HepG2 (cell line): ENCODE results near the gene RHBDF2. TPM values are rescaled to one million over a fixed set of nuclear protein-coding genes. Genes with fewer than 3 reads are reported as not detected.
A peak's percentile ranks its signal among the peaks of the same experiment; 100 is the strongest.

Source experiments
- ATAC-seq: fragments of 200-7000 bp; cut with Tn5 transposase; 3 replicates; pipeline ENCODE4 v1.9.1; 2020; ENCODE audit warnings: mild to moderate bottlenecking, moderate library complexity
- BruUV-seq: library from RNA; stranded (reverse); fragments of 400-500 nt; replicated peaks from 2 replicates; lab custom pipeline; 2021; lab: Mats Ljungman, UMichigan
- CTCF ChIA-PET: fragments of 300-600 bp; formaldehyde crosslinking; extraction: SDS; loops from one replicate; lab custom pipeline; 2021; ENCODE audit warnings: low total read pairs, inconsistent platforms, low intra/inter-chr PET ratio; lab: Yijun Ruan, JAX
- POLR2A ChIA-PET: fragments of 350-600 bp; sonication (Branson Sonifier 250); formaldehyde crosslinking; loops from one replicate; lab custom pipeline; 2020; ENCODE audit warnings: antibody characterized with exemption, inconsistent platforms; lab: Yijun Ruan, JAX
- DNase-seq: peaks from one replicate; pipeline ENCODE4 v3.0.0-alpha.2; 2015; ENCODE audit warnings: low spot score
- FAIRE-seq: peaks from 3 replicates; lab custom pipeline; 2011; peaks lifted over from hg19 to GRCh38; lab: Jason Lieb, UNC
- H2AFZ ChIP-seq: one replicate; pipeline ENCODE4 v1.6.1; 2011; ENCODE audit warnings: low read length, inconsistent platforms
- H3K27ac ChIP-seq: fragments of 300-600 bp; 3 replicates; pipeline ENCODE4 v1.8.0; 2011; ENCODE audit warnings: mixed run types, mild to moderate bottlenecking, mixed read lengths, low read length, inconsistent platforms; ENCODE audit not compliant: insufficient read depth; ENCODE audit errors: extremely low read length
- H3K27me3 ChIP-seq, 2 experiments: fragments of 200-600 bp in 1 of 2; 2 replicates in 1 of 2; 3 replicates in 1 of 2; pipeline versions ENCODE4 v1.6.0 to v1.8.0; 2011; ENCODE audit warnings: low read length in 2 of 2, mild to moderate bottlenecking in 2 of 2, moderate library complexity in 2 of 2, inconsistent platforms in 1 of 2; ENCODE audit not compliant: insufficient read depth in 2 of 2, control insufficient read depth in 1 of 2
- H3K36me3 ChIP-seq, 2 experiments: fragments of 200-600 bp in 1 of 2; replicated peaks in 1 of 2; 2 replicates in 1 of 2; 3 replicates in 1 of 2; pipeline versions ENCODE4 v1.5.1 to v1.8.0; 2011; ENCODE audit warnings: low read length in 2 of 2, inconsistent platforms in 1 of 2; ENCODE audit not compliant: insufficient read depth in 2 of 2, control insufficient read depth in 1 of 2
- H3K4me1 ChIP-seq: 2 replicates; pipeline ENCODE4 v1.5.1; 2012; ENCODE audit warnings: low read length, inconsistent platforms; ENCODE audit not compliant: insufficient read depth
- H3K4me2 ChIP-seq: 2 replicates; pipeline ENCODE4 v1.6.0; 2011; ENCODE audit warnings: low read depth, low read length, inconsistent platforms
- H3K4me3 ChIP-seq, 3 experiments: fragments of 200-600 bp in 1 of 3; sonication (generic), shearing (Covaris generic) in 1 of 3; replicated peaks in 1 of 3; 2 replicates each; pipeline ENCODE4 v1.5.1; 2011 to 2016; ENCODE audit warnings: low read length in 3 of 3, inconsistent platforms in 2 of 3, low read depth in 2 of 3, mild to moderate bottlenecking in 2 of 3, control low read depth in 1 of 3, mixed read lengths in 1 of 3; ENCODE audit not compliant: insufficient read depth in 1 of 3
- H3K79me2 ChIP-seq: one replicate; pipeline ENCODE4 v1.6.1; 2011; ENCODE audit warnings: low read length, inconsistent platforms; ENCODE audit not compliant: insufficient read depth
- H3K9ac ChIP-seq: 2 replicates; pipeline ENCODE4 v1.6.0; 2011; ENCODE audit warnings: mild to moderate bottlenecking, low read depth, low read length, inconsistent platforms; ENCODE audit not compliant: insufficient read depth
- H3K9me3 ChIP-seq: 2 replicates; pipeline ENCODE4 v1.5.1; 2012; ENCODE audit warnings: mild to moderate bottlenecking, low read length
- H4K20me1 ChIP-seq: 2 replicates; pipeline ENCODE4 v1.6.0; 2011; ENCODE audit warnings: inconsistent platforms, mild to moderate bottlenecking, low read length, moderate library complexity; ENCODE audit not compliant: insufficient read depth
- AKAP8 ChIP-seq: sonication (generic); formaldehyde crosslinking; IDR thresholded peaks from 2 replicates; pipeline ENCODE4 v1.5.1; 2020; ENCODE audit warnings: mild to moderate bottlenecking, missing genetic modification reagents
- HIVEP1 ChIP-seq: sonication (generic); formaldehyde crosslinking; IDR thresholded peaks from 2 replicates; pipeline ENCODE4 v1.4.0; 2020; ENCODE audit warnings: mild to moderate bottlenecking, missing genetic modification reagents
- ZFP91 ChIP-seq: sonication (generic); formaldehyde crosslinking; IDR thresholded peaks from 2 replicates; pipeline ENCODE4 v1.9.0; 2022; ENCODE audit warnings: missing genetic modification reagents, mild to moderate bottlenecking, borderline replicate concordance
- ZNF234 ChIP-seq: sonication (generic); formaldehyde crosslinking; conservative IDR thresholded peaks from 2 replicates; pipeline ENCODE4 v1.5.1; 2020; ENCODE audit warnings: mild to moderate bottlenecking, missing genetic modification reagents
- ZNF496 ChIP-seq: sonication (generic); formaldehyde crosslinking; IDR thresholded peaks from 2 replicates; pipeline ENCODE4 v1.8.1; 2023; ENCODE audit warnings: mild to moderate bottlenecking, moderate library complexity, missing genetic modification reagents; ENCODE audit not compliant: insufficient replicate concordance
- ZNF572 ChIP-seq: sonication (generic); formaldehyde crosslinking; IDR thresholded peaks from 2 replicates; pipeline ENCODE4 v1.5.1; 2020; ENCODE audit warnings: mild to moderate bottlenecking, missing genetic modification reagents
- ZNF614 ChIP-seq: IDR thresholded peaks from 2 replicates; pipeline ENCODE4 v1.6.1; 2018; ENCODE audit warnings: missing biosample characterization, missing genetic modification reagents, inconsistent platforms, borderline replicate concordance
- ZNF646 ChIP-seq: sonication (generic); formaldehyde crosslinking; IDR thresholded peaks from 2 replicates; pipeline ENCODE4 v1.9.0; 2021; ENCODE audit warnings: mild to moderate bottlenecking, missing genetic modification reagents
- WGBS: methylation state at CpG from one replicate; pipeline ENCODE4 v1.1.6; 2017; ENCODE audit warnings: low lambda C conversion rate; 5-methylcytosine and 5-hydroxymethylcytosine counted together
- in situ Hi-C: cut with HindIII; loops from 2 replicates; pipeline ENCODE4 v1.10.0; 2017; ENCODE audit warnings: low pct_unique_long_range_greater_than_20kb; ENCODE audit not compliant: extremely low pct_ligation_motif_present
- intact Hi-C: fragments of 100-400 bp; cut with micrococcal nuclease; formaldehyde crosslinking; loops from one replicate; pipeline ENCODE4 v1.10.0; 2022; ENCODE audit not compliant: unreplicated experiment
- polyA plus RNA-seq, 8 experiments: library from polyadenylated mRNA; depleted of rRNA in 3 of 8; stranded (reverse) in 7 of 8; unstranded in 1 of 8; fragments of >200 nt; fragmentation: Illumina TruSeq in 4 of 8; extraction: Trizol in 4 of 8; gene quantifications; 2 replicates each; pipeline versions ENCODE4 v1.2.1 to v1.2.3, GENCODE V29; 2011 to 2016; ENCODE audit warnings: low read depth in 4 of 8, missing spikeins in 1 of 8, mixed read lengths in 1 of 8; ENCODE audit not compliant: insufficient read depth in 1 of 8
- total RNA-seq, 5 experiments: library from RNA; depleted of rRNA; stranded (reverse); fragments of >200 nt; fragmentation: Illumina TruSeq; extraction: Trizol; gene quantifications; 2 replicates each; pipeline ENCODE4 v1.2.3, GENCODE V29; 2016; ENCODE audit warnings: low read depth in 1 of 5

RHBDF2 gene
- total and polyA plus RNA-seq, 2 of the 13 experiments (the other 11 are each of a cell fraction or from before 2014, with no cell fraction given) = 7.8 to 24.2 TPM

GRCh38 chr17:76545918-76546555, 44.8 kb upstream of the RHBDF2 start:
- H4K20me1 ChIP-seq = peaks cover 7% of the 10 kb centered on the region; the same call in 1 of the 2 replicates
- H3K9me3 ChIP-seq = no peaks in the 10 kb centered on the region
- DNase-seq = no peak
- H3K27me3 ChIP-seq = no peaks in the 10 kb centered on the region
- intact Hi-C loops = no loop called here
- TF ChIP-seq ZNF646 (CRISPR knock-in tag) (0 out of 2 replicates have a peak, but pooled peaks have one; percentile 41), ZNF234 (no peak), ZFP91 (CRISPR knock-in tag) (0 out of 2 replicates have a peak, but pooled peaks have one; percentile 7), HIVEP1 (CRISPR knock-in tag) (peak; percentile 23; the same call in 1 of the 2 replicates), ZNF496 (CRISPR knock-in tag) (no peak), ZNF614 (CRISPR knock-in tag) (no peak), AKAP8 (CRISPR knock-in tag) (0 out of 2 replicates have a peak, but pooled peaks have one; percentile 50), ZNF572 (CRISPR knock-in tag) (peak; percentile 78; the same call in 1 of the 2 replicates)
- TF ChIP-seq, all 625 proteins: peak for 5
- Histone ChIP-seq H3K27ac (no peak overlapping the region), H3K4me2 (no peak overlapping the region), H3K4me3 (no peak overlapping the region), H3K79me2 (peaks cover 42% of the 10 kb centered on the region), H2AFZ (no peak overlapping the region), H3K4me1 (peaks cover 53% of the 10 kb centered on the region), H3K36me3 (peaks cover 9 to 12% of the 10 kb centered on the region in 2 experiments; a peak in 4 of 5 replicates), H3K9ac (no peak overlapping the region)
- ATAC-seq (no peak), FAIRE-seq (no peak)
- ChIA-PET CTCF (interaction anchor here (1.6 to 4.4 kb wide), 4 partner anchors 13 to 80 kb away, joined by 6 to 86 read pairs (median 7); no protein-coding TSS in a partner anchor), POLR2A (interaction anchor here (0.6 to 3.1 kb wide), 8 partner anchors 11 to 38 kb away, joined by 3 to 30 read pairs (median 4); no protein-coding TSS in a partner anchor)
- WGBS = 90% methylated on average over 13 of the region's 13 CpGs
- in situ Hi-C loops = no loop called here
- no TSS peak for BruUV-seq
